Cardiac septum (tissue), 1 donor: Measurements from ENCODE around the gene AMELX. TPM values are rescaled to one million over a fixed set of nuclear protein-coding genes. Genes with fewer than 3 reads are reported as not detected.

ENCODE experiments used
- DNase-seq: peaks from one replicate; pipeline ENCODE4 v3.0.0-alpha.2; 2020; ENCODE audit warnings: low spot score
- intact Hi-C: fragments of 100-400 bp; cut with DNase I; formaldehyde crosslinking; loops from one replicate; pipeline ENCODE4 v1.14.0; 2022
- long read RNA-seq: library from polyadenylated mRNA; unstranded; transcript quantifications from one replicate; pipeline ENCODE4 v2.0.0, GENCODE V29; 2021
- total RNA-seq: library from RNA; stranded (reverse); fragmentation: NEBNext Ultra II Directional; extraction: Animal tissue kit (Norgen Biotek cat#: 25700); gene quantifications from one replicate; pipeline ENCODE4 v1.2.1, GENCODE V29; 2021
- donor health status: DM: no; HTN: no; CAD: no.

Gene AMELX
- total RNA-seq: not detected
- long read RNA-seq: 0 reads

GRCh38 chrX:11293113-11293512, at the start of gene AMELX:
TSS of gene AMELX (plus strand) at chrX:11293413. CDS start at chrX:11294789, 1,376 bp downstream.
- intact Hi-C loops: no loop called here
- DNase-seq: no peak

- DNase-seq: no peak
These were observed 48.6 kb upstream of the AMELX start for GRCh38 chrX:11244636-11245035.

GRCh38 chrX:11254417-11255109, 38.6 kb upstream of the AMELX start:
- intact Hi-C loops: no loop called here
- DNase-seq: no peak

More at GRCh38 chrX:11244636-11245035, 48.6 kb upstream of the AMELX start:
- intact Hi-C loops: no loop called here

GRCh38 chrX:11257290-11257689, 35.9 kb upstream of the AMELX start:
- intact Hi-C loops: no loop called here
- no peak for DNase-seq

GRCh38 chrX:11257711-11258110, 35.5 kb upstream of the AMELX start:
- intact Hi-C loops: no loop called here
- DNase-seq: no peak

GRCh38 chrX:11259437-11259836, 33.8 kb upstream of the AMELX start:
- intact Hi-C loops: no loop called here
- DNase-seq: no peak

GRCh38 chrX:11261260-11261659, 32.0 kb upstream of the AMELX start:
- DNase-seq: no peak
- intact Hi-C loops: no loop called here

- intact Hi-C loops: no loop called here
- no peak for DNase-seq
These were observed 28.3 kb upstream of the AMELX start for GRCh38 chrX:11264925-11265324.

- no peak for DNase-seq
- intact Hi-C loops: no loop called here
These were observed 27.9 kb upstream of the AMELX start for GRCh38 chrX:11265352-11265751.

- intact Hi-C loops: no loop called here
- no peak for DNase-seq
These were observed 26.6 kb upstream of the AMELX start for GRCh38 chrX:11266573-11267003.

GRCh38 chrX:11267425-11267824, 25.8 kb upstream of the AMELX start:
- no peak for DNase-seq
- intact Hi-C loops: no loop called here

GRCh38 chrX:11269006-11269405, 24.2 kb upstream of the AMELX start:
- intact Hi-C loops: no loop called here
- no peak for DNase-seq

GRCh38 chrX:11269996-11270395, 23.2 kb upstream of the AMELX start:
- intact Hi-C loops: no loop called here
- no peak for DNase-seq

- no peak for DNase-seq
- intact Hi-C loops: no loop called here
These were observed 20.9 kb upstream of the AMELX start for GRCh38 chrX:11272290-11272689.

GRCh38 chrX:11272863-11273262, 20.4 kb upstream of the AMELX start:
- no peak for DNase-seq

GRCh38 chrX:11273544-11273943, 19.7 kb upstream of the AMELX start:
- intact Hi-C loops: no loop called here
- DNase-seq: no peak

More at GRCh38 chrX:11272863-11273262, 20.4 kb upstream of the AMELX start:
- intact Hi-C loops: no loop called here

- DNase-seq: no peak
- intact Hi-C loops: no loop called here
These were observed 11.2 kb upstream of the AMELX start for GRCh38 chrX:11282043-11282442.

GRCh38 chrX:11285651-11286050, 7.6 kb upstream of the AMELX start:
- intact Hi-C loops: no loop called here

GRCh38 chrX:11287505-11287904, 5.7 kb upstream of the AMELX start:
- no peak for DNase-seq
- intact Hi-C loops: no loop called here

More at GRCh38 chrX:11285651-11286050, 7.6 kb upstream of the AMELX start:
- DNase-seq: no peak

- no peak for DNase-seq
- intact Hi-C loops: no loop called here
These were observed 2.7 kb upstream of the AMELX start for GRCh38 chrX:11290416-11291102.

GRCh38 chrX:11296051-11296450, 2.8 kb downstream of the AMELX start:
- intact Hi-C loops: no loop called here
- DNase-seq: no peak
